GM12875 (cell line): ENCODE results near the gene IFI27L1.

ENCODE experiments used
- H3K4me3 ChIP-seq: one replicate; pipeline ENCODE4 v1.5.1; 2011; ENCODE audit warnings: low read depth, low read length, control low read depth
- CTCF ChIP-seq: IDR thresholded peaks from 2 replicates; pipeline ENCODE4 v1.5.1; 2011; ENCODE audit warnings: low read depth, mild to moderate bottlenecking, control low read depth, inconsistent platforms, low read length, moderate library complexity, borderline replicate concordance; ENCODE audit not compliant: insufficient read depth

Gene IFI27L1

GRCh38 chr14:94043756-94044475 is 37.2 kb upstream of the IFI27L1 start:
- no peak for TF ChIP-seq CTCF
- H3K4me3 ChIP-seq: no peak overlapping the region

- H3K4me3 ChIP-seq: no peak overlapping the region
- no peak for TF ChIP-seq CTCF
These were observed 36.5 kb upstream of the IFI27L1 start for GRCh38 chr14:94044476-94045091.

GRCh38 chr14:94045101-94045500 is 36.0 kb upstream of the IFI27L1 start:
- no peak for TF ChIP-seq CTCF

GRCh38 chr14:94045563-94046345 is 35.4 kb upstream of the IFI27L1 start:
- no peak overlapping the region for H3K4me3 ChIP-seq
- TF ChIP-seq CTCF: no peak

More at GRCh38 chr14:94045101-94045500, 36.0 kb upstream of the IFI27L1 start:
- no peak overlapping the region for H3K4me3 ChIP-seq

GRCh38 chr14:94046696-94047250 is 34.3 kb upstream of the IFI27L1 start:
- no peak overlapping the region for H3K4me3 ChIP-seq
- no peak for TF ChIP-seq CTCF

GRCh38 chr14:94047581-94047980 is 33.5 kb upstream of the IFI27L1 start:
- TF ChIP-seq CTCF: no peak
- H3K4me3 ChIP-seq: no peak overlapping the region
